ENCODE measurements around the gene HERC6. TPM values are rescaled to one million over a fixed set of nuclear protein-coding genes. Genes with fewer than 3 reads are reported as not detected.

The HERC6 gene
- total and polyA plus RNA-seq, 2 experiments from 2014 or later: 3.4 to 7.3 TPM

- TF ChIP-seq CREB1 (CRISPR knock-in tag; IDR thresholded peaks at IDR 0.05; ENCODE audit: low read depth) (no peak), NANOG (IDR thresholded peaks at IDR 0.05; ENCODE audit: borderline replicate concordance) (no peak), ZNF331 (CRISPR knock-in tag; IDR thresholded peaks at IDR 0.05; ENCODE audit: low read depth) (no peak), POLR2AphosphoS5 (IDR thresholded peaks at IDR 0.05; ENCODE audit: low read depth) (no peak), EZH2phosphoT487 (IDR thresholded peaks at IDR 0.05; ENCODE audit: unreplicated experiment) (no peak), STAT1 (IDR thresholded peaks at IDR 0.05; ENCODE audit: unreplicated experiment) (no peak)
- TF ChIP-seq, protein P1, sequence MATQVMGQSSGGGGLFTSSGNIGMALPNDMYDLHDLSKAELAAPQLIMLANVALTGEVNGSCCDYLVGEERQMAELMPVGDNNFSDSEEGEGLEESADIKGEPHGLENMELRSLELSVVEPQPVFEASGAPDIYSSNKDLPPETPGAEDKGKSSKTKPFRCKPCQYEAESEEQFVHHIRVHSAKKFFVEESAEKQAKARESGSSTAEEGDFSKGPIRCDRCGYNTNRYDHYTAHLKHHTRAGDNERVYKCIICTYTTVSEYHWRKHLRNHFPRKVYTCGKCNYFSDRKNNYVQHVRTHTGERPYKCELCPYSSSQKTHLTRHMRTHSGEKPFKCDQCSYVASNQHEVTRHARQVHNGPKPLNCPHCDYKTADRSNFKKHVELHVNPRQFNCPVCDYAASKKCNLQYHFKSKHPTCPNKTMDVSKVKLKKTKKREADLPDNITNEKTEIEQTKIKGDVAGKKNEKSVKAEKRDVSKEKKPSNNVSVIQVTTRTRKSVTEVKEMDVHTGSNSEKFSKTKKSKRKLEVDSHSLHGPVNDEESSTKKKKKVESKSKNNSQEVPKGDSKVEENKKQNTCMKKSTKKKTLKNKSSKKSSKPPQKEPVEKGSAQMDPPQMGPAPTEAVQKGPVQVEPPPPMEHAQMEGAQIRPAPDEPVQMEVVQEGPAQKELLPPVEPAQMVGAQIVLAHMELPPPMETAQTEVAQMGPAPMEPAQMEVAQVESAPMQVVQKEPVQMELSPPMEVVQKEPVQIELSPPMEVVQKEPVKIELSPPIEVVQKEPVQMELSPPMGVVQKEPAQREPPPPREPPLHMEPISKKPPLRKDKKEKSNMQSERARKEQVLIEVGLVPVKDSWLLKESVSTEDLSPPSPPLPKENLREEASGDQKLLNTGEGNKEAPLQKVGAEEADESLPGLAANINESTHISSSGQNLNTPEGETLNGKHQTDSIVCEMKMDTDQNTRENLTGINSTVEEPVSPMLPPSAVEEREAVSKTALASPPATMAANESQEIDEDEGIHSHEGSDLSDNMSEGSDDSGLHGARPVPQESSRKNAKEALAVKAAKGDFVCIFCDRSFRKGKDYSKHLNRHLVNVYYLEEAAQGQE (IDR thresholded peaks at IDR 0.05; ENCODE audit: unreplicated experiment): no peak
- TF ChIP-seq, protein P2, sequence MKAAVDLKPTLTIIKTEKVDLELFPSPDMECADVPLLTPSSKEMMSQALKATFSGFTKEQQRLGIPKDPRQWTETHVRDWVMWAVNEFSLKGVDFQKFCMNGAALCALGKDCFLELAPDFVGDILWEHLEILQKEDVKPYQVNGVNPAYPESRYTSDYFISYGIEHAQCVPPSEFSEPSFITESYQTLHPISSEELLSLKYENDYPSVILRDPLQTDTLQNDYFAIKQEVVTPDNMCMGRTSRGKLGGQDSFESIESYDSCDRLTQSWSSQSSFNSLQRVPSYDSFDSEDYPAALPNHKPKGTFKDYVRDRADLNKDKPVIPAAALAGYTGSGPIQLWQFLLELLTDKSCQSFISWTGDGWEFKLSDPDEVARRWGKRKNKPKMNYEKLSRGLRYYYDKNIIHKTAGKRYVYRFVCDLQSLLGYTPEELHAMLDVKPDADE (IDR thresholded peaks at IDR 0.05): no peak
- TF ChIP-seq, protein P3, sequence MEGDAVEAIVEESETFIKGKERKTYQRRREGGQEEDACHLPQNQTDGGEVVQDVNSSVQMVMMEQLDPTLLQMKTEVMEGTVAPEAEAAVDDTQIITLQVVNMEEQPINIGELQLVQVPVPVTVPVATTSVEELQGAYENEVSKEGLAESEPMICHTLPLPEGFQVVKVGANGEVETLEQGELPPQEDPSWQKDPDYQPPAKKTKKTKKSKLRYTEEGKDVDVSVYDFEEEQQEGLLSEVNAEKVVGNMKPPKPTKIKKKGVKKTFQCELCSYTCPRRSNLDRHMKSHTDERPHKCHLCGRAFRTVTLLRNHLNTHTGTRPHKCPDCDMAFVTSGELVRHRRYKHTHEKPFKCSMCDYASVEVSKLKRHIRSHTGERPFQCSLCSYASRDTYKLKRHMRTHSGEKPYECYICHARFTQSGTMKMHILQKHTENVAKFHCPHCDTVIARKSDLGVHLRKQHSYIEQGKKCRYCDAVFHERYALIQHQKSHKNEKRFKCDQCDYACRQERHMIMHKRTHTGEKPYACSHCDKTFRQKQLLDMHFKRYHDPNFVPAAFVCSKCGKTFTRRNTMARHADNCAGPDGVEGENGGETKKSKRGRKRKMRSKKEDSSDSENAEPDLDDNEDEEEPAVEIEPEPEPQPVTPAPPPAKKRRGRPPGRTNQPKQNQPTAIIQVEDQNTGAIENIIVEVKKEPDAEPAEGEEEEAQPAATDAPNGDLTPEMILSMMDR (conservative IDR thresholded peaks at IDR 0.05; ENCODE audit: low read depth in 2 of 2): no peak
Measured at GRCh38 chr4:88350786-88351185, 27.9 kb upstream of the HERC6 start (continued).

- Histone ChIP-seq H3K27ac (ENCODE audit: low read depth) (no peak overlapping the region), H3K4me3 (no peak overlapping the region), H3K79me2 (replicated peaks; ENCODE audit: insufficient read depth) (no peaks in the 10 kb centered on the region), H3F3A (replicated peaks; ENCODE audit: low read depth) (no peaks in the 10 kb centered on the region), H3K36me3 (ENCODE audit: insufficient read depth) (peaks cover 9% of the 10 kb centered on the region), H3K4me2 (no peak overlapping the region), H2AFZ (peak overlapping the region; percentile 11; the same call in 1 of the 2 replicates), H4K20me1 (replicated peaks; ENCODE audit: insufficient read depth) (no peaks in the 10 kb centered on the region), H3K27me3 (ENCODE audit: insufficient read depth) (no peaks in the 10 kb centered on the region), H3K9me2 (ENCODE audit: insufficient read depth) (peaks cover 8% of the 10 kb centered on the region; the same call in 1 of the 2 replicates), H3K4me1 (ENCODE audit: insufficient read depth) (no peaks in the 10 kb centered on the region)
- Mint-ChIP-seq H3K9me3 (peaks cover 32% of the 10 kb centered on the region), H3K4me1 (peaks cover 3% of the 10 kb centered on the region; the same call in 2 of the 3 replicates), H3K27me3 (ENCODE audit: insufficient read depth, low read depth, poor library complexity) (no peaks in the 10 kb centered on the region), H3K36me3 (ENCODE audit: low read depth) (peaks cover 8% of the 10 kb centered on the region; the same call in 2 of the 3 replicates), H3K27ac (no peak overlapping the region), H3K4me3 (no peak overlapping the region)
- ATAC-seq (no peak), DNase-seq (ENCODE audit: low spot score) (peak; percentile 9)
- TF ChIP-seq, protein P2 (IDR thresholded peaks at IDR 0.05): no peak
- TF ChIP-seq ZNF331 (CRISPR knock-in tag; IDR thresholded peaks at IDR 0.05; ENCODE audit: low read depth) (no peak), ZNF114 (CRISPR knock-in tag; IDR thresholded peaks at IDR 0.05) (no peak), NANOG (IDR thresholded peaks at IDR 0.05; ENCODE audit: borderline replicate concordance) (no peak)
- TF ChIP-seq, protein P3 (conservative IDR thresholded peaks at IDR 0.05; ENCODE audit: low read depth in 2 of 2): no peak
Measured at GRCh38 chr4:88352062-88352740, 26.5 kb upstream of the HERC6 start.
